ENCODE measurements around the gene ELOVL4.

The ELOVL4 gene

DNA sequence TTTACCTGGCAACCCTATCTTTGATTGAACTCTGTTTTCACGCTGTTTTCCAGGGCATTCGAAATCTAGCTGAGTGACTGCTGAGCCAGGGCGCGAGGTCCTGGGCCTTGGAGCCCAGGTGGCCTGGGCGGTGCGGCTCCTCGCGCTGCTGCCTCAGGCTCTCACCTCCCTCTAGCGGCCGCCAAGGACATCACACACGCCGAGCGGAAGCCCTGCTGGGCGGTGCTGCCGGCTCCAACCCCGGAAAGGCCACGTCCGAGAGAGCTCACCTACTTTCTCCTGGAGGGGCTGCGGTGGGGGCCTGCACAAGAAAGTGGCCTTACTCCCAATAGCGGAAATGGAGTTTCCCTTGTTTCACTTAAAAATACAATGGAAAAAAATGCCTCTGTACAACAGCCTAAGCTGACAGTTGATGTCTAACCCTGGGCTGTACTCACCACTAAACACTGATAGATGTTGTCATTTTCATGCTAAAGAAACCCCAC, 77.7 kb downstream of the ELOVL4 start:
- 0 out of 2 replicates have a peak overlapping the region, but pooled peaks have one; percentile 3 for H3K9ac ChIP-seq (ENCODE audit: low read length)
- no peaks in the 10 kb centered on the region for H3F3A ChIP-seq (ENCODE audit: insufficient read depth)
- H3K36me3 ChIP-seq (ENCODE audit: low read length): no peaks in the 10 kb centered on the region
- no peaks in the 10 kb centered on the region for H3K27me3 ChIP-seq (ENCODE audit: low read length)
- no peaks in the 10 kb centered on the region for H4K20me1 ChIP-seq (ENCODE audit: low read depth, low read length)
- peak overlapping the region; percentile 89 for H2AFZ ChIP-seq (ENCODE audit: low read depth, low read length, severe bottlenecking)
- H3K27ac ChIP-seq (ENCODE audit: low read depth, low read length): no peak overlapping the region
- H3K9me2 ChIP-seq (replicated peaks; ENCODE audit: insufficient read depth, low read length): no peaks in the 10 kb centered on the region
- peak overlapping the region; percentile 43 for H3K4me2 ChIP-seq (ENCODE audit: low read depth, low read length, poor library complexity, severe bottlenecking)
- no peaks in the 10 kb centered on the region for H3K79me2 ChIP-seq (ENCODE audit: insufficient read depth, low read length)
- H3K4me3 ChIP-seq (ENCODE audit: insufficient read depth, low read length, poor library complexity, severe bottlenecking): no peak overlapping the region
- TF ChIP-seq, protein P1, sequence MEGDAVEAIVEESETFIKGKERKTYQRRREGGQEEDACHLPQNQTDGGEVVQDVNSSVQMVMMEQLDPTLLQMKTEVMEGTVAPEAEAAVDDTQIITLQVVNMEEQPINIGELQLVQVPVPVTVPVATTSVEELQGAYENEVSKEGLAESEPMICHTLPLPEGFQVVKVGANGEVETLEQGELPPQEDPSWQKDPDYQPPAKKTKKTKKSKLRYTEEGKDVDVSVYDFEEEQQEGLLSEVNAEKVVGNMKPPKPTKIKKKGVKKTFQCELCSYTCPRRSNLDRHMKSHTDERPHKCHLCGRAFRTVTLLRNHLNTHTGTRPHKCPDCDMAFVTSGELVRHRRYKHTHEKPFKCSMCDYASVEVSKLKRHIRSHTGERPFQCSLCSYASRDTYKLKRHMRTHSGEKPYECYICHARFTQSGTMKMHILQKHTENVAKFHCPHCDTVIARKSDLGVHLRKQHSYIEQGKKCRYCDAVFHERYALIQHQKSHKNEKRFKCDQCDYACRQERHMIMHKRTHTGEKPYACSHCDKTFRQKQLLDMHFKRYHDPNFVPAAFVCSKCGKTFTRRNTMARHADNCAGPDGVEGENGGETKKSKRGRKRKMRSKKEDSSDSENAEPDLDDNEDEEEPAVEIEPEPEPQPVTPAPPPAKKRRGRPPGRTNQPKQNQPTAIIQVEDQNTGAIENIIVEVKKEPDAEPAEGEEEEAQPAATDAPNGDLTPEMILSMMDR (IDR thresholded peaks at IDR 0.05; ENCODE audit: insufficient read depth, low read length, poor library complexity, severe bottlenecking): peak; percentile 65
- no peak for TF ChIP-seq EZH2phosphoT487 (conservative IDR thresholded peaks at IDR 0.05; ENCODE audit: low read length)
- no peaks in the 10 kb centered on the region for H3K9me3 ChIP-seq (ENCODE audit: insufficient read depth, low read length)

DNA sequence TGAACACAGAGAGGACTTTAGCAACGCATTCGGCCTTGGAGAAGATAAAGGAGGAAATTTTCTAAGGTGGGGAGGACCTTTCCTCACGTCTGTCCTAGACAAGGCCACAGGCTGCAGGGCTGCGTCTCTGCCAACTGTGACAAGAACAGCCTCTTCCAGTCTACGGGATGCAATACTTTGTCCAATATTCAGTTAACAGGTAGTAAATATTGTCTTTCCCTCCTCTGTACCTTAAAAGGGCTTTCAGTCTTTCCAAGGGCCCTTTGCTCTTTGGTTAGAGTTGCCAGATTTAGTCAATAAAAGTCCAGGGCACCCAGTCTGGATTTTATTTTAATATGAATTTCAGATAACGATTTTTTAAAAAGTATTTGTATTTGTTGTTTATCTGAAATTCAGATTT, 78.2 kb downstream of the ELOVL4 start:
- Histone ChIP-seq H2AFZ (ENCODE audit: low read depth, low read length, severe bottlenecking) (no peak overlapping the region), H3K4me2 (ENCODE audit: low read depth, low read length, poor library complexity, severe bottlenecking) (no peak overlapping the region), H3K27ac (ENCODE audit: low read depth, low read length) (no peak overlapping the region), H3K27me3 (ENCODE audit: low read length) (no peaks in the 10 kb centered on the region), H3K9me2 (replicated peaks; ENCODE audit: insufficient read depth, low read length) (no peaks in the 10 kb centered on the region), H3K4me3 (ENCODE audit: insufficient read depth, low read length, poor library complexity, severe bottlenecking) (no peak overlapping the region), H3K36me3 (ENCODE audit: low read length) (no peaks in the 10 kb centered on the region), H3K9me3 (ENCODE audit: insufficient read depth, low read length) (no peaks in the 10 kb centered on the region), H3K9ac (ENCODE audit: low read length) (no peak overlapping the region), H4K20me1 (ENCODE audit: low read depth, low read length) (no peaks in the 10 kb centered on the region), H3K79me2 (ENCODE audit: insufficient read depth, low read length) (no peaks in the 10 kb centered on the region), H3F3A (ENCODE audit: insufficient read depth) (no peaks in the 10 kb centered on the region)
- TF ChIP-seq, protein P1 (IDR thresholded peaks at IDR 0.05; ENCODE audit: insufficient read depth, low read length, poor library complexity, severe bottlenecking): no peak
- TF ChIP-seq EZH2phosphoT487 (conservative IDR thresholded peaks at IDR 0.05; ENCODE audit: low read length): no peak

GRCh38 chr6:79868098-79868722, 79.1 kb downstream of the ELOVL4 start:
- TF ChIP-seq, protein P1 (IDR thresholded peaks at IDR 0.05; ENCODE audit: insufficient read depth, low read length, poor library complexity, severe bottlenecking): peak; percentile 62
- no peak for TF ChIP-seq EZH2phosphoT487 (conservative IDR thresholded peaks at IDR 0.05; ENCODE audit: low read length)
- Histone ChIP-seq H3K27me3 (ENCODE audit: low read length) (no peaks in the 10 kb centered on the region), H3K9me2 (replicated peaks; ENCODE audit: insufficient read depth, low read length) (no peaks in the 10 kb centered on the region), H3K79me2 (ENCODE audit: insufficient read depth, low read length) (no peaks in the 10 kb centered on the region), H3F3A (ENCODE audit: insufficient read depth) (no peaks in the 10 kb centered on the region), H4K20me1 (ENCODE audit: low read depth, low read length) (no peaks in the 10 kb centered on the region), H3K27ac (ENCODE audit: low read depth, low read length) (no peak overlapping the region), H3K4me3 (ENCODE audit: insufficient read depth, low read length, poor library complexity, severe bottlenecking) (no peak overlapping the region), H2AFZ (ENCODE audit: low read depth, low read length, severe bottlenecking) (peak overlapping the region; percentile 28), H3K36me3 (ENCODE audit: low read length) (no peaks in the 10 kb centered on the region), H3K9me3 (ENCODE audit: insufficient read depth, low read length) (no peaks in the 10 kb centered on the region), H3K9ac (ENCODE audit: low read length) (no peak overlapping the region), H3K4me2 (ENCODE audit: low read depth, low read length, poor library complexity, severe bottlenecking) (peak overlapping the region; percentile 30)

Measured in SU-DHL-6 (cell line).